ENCODE measurements around the gene UGT1A9. TPM values are rescaled to one million over a fixed set of nuclear protein-coding genes. Genes with fewer than 3 reads are reported as not detected.

UGT1A9 gene
- polyA plus RNA-seq, 1 donor (not counting 4 experiments of a cell fraction or from before 2014, with no cell fraction given), result not detected

GRCh38 chr2:233819884-233820773 is 148.4 kb downstream of the UGT1A9 start:
- dilution Hi-C loops (cut with MboI; ENCODE audit: extremely low pct_ligation_motif_present, low sequenced_read_pairs), result no loop called here
- Histone ChIP-seq H3K9me1 (ENCODE audit: control insufficient read depth, extremely low read depth, insufficient read depth, low read length) (no peaks in the 10 kb centered on the region), H3K27ac (ENCODE audit: control insufficient read depth, insufficient read depth, low read length) (no peak overlapping the region), H3K4me2 (ENCODE audit: control insufficient read depth, extremely low read depth, insufficient read depth, low read depth, low read length) (no peak overlapping the region), H3K4me1 (ENCODE audit: control insufficient read depth, extremely low read depth, insufficient read depth, low read length) (no peaks in the 10 kb centered on the region), H3K36me3 (ENCODE audit: control insufficient read depth in 2 of 2, extremely low read depth in 1 of 2, insufficient read depth in 2 of 2, low read length in 2 of 2) (no peaks in the 10 kb centered on the region), H3K79me2 (ENCODE audit: control insufficient read depth, insufficient read depth, low read length) (no peaks in the 10 kb centered on the region), H3K9ac (ENCODE audit: control insufficient read depth, extremely low read depth, insufficient read depth, low read length) (no peak overlapping the region), H3K9me3 (ENCODE audit: control insufficient read depth, low read depth, low read length) (no peaks in the 10 kb centered on the region), H2AFZ (ENCODE audit: control insufficient read depth, low read length) (no peak overlapping the region), H4K20me1 (ENCODE audit: control insufficient read depth, extremely low read depth, insufficient read depth, low read length) (no peaks in the 10 kb centered on the region), H3K27me3 (ENCODE audit: control insufficient read depth, extremely low read depth, insufficient read depth, low read length) (peaks cover 5% of the 10 kb centered on the region), H3K4me3 (ENCODE audit: control insufficient read depth in 2 of 3, extremely low read depth in 1 of 3, insufficient read depth in 2 of 3, low read depth in 1 of 3, low read length in 3 of 3) (no peak overlapping the region)
- TF ChIP-seq EZH2 (IDR thresholded peaks at IDR 0.05; ENCODE audit: low read length), result no peak
- TF ChIP-seq CTCF (optimal IDR thresholded peaks at IDR 0.05 in 1 of 3, IDR thresholded peaks at IDR 0.05 in 1 of 3, conservative IDR thresholded peaks at IDR 0.05 in 1 of 3; ENCODE audit: extremely low read depth in 1 of 3, insufficient read depth in 2 of 3, low read length in 3 of 3), result no peak
- FAIRE-seq (no peak), DNase-seq (ENCODE audit: low read depth, low spot score) (no peak)

GRCh38 chr2:233820774-233821105 is 149.0 kb downstream of the UGT1A9 start:
- DNase-seq (ENCODE audit: low read depth, low spot score) (no peak), FAIRE-seq (no peak)
- Histone ChIP-seq H3K4me2 (ENCODE audit: control insufficient read depth, extremely low read depth, insufficient read depth, low read depth, low read length) (no peak overlapping the region), H3K9me3 (ENCODE audit: control insufficient read depth, low read depth, low read length) (no peaks in the 10 kb centered on the region), H3K4me1 (ENCODE audit: control insufficient read depth, extremely low read depth, insufficient read depth, low read length) (no peaks in the 10 kb centered on the region), H3K27me3 (ENCODE audit: control insufficient read depth, extremely low read depth, insufficient read depth, low read length) (peaks cover 5% of the 10 kb centered on the region), H3K27ac (ENCODE audit: control insufficient read depth, insufficient read depth, low read length) (no peak overlapping the region), H3K4me3 (ENCODE audit: control insufficient read depth in 2 of 3, extremely low read depth in 1 of 3, insufficient read depth in 2 of 3, low read depth in 1 of 3, low read length in 3 of 3) (no peak overlapping the region), H3K79me2 (ENCODE audit: control insufficient read depth, insufficient read depth, low read length) (no peaks in the 10 kb centered on the region), H3K36me3 (ENCODE audit: control insufficient read depth in 2 of 2, extremely low read depth in 1 of 2, insufficient read depth in 2 of 2, low read length in 2 of 2) (no peaks in the 10 kb centered on the region), H3K9ac (ENCODE audit: control insufficient read depth, extremely low read depth, insufficient read depth, low read length) (no peak overlapping the region), H3K9me1 (ENCODE audit: control insufficient read depth, extremely low read depth, insufficient read depth, low read length) (no peaks in the 10 kb centered on the region), H2AFZ (ENCODE audit: control insufficient read depth, low read length) (no peak overlapping the region), H4K20me1 (ENCODE audit: control insufficient read depth, extremely low read depth, insufficient read depth, low read length) (no peaks in the 10 kb centered on the region)
- TF ChIP-seq EZH2 (IDR thresholded peaks at IDR 0.05; ENCODE audit: low read length) (no peak), CTCF (optimal IDR thresholded peaks at IDR 0.05 in 1 of 3, IDR thresholded peaks at IDR 0.05 in 1 of 3, conservative IDR thresholded peaks at IDR 0.05 in 1 of 3; ENCODE audit: extremely low read depth in 1 of 3, insufficient read depth in 2 of 3, low read length in 3 of 3) (no peak)
- dilution Hi-C loops (cut with MboI; ENCODE audit: extremely low pct_ligation_motif_present, low sequenced_read_pairs), result no loop called here

Measured in keratinocyte (primary cell).